Activated CD4-positive, alpha-beta T cell treated with anti-CD3 and anti-CD28 coated beads for 4 hours (primary cell): ENCODE results near the gene LRRC7.

Experiments used
- DNase-seq, 2 donors: peaks; one replicate each; pipeline ENCODE4 v3.0.0-alpha.2; 2020

LRRC7 gene

DNA sequence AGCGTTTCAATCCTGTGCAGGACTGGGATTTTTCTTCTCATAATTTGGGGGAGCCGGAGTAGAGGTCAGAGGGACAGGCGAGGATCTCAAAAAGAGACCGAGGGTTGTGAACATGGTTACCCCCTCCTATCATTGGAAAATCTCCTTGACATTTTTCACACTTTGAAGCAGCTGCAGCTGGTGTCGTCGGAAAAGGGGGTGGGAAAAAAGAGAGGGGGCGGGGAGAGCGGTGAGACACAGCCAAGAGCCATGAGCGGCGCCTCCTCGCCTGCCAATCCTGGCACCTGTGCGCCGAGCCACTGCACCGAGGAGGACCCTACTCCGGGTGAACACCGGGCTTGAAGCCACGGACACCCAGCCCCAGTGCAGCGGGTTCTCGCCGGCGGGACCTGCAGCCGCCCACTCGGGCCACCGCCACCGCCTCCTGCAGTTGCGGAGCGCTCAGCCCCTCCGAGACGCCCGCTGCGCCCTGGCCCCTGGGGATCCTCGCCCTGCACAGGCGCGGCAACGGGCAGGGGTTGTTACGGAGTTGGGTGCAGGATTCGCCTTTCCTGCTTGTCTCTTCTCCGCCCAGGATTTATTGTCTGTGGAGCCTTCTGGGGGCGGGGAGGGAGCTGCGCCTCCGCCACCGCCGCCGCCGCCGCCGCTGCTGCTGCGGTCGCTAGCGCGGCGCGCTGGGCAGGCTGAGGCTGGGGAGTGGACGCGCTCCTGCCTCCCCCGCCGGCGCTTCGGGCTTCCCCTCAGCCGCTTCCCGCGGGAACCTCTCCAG is at the start of gene LRRC7:
LRRC7 (plus strand) TSS at position 271 of the 769 bp plus-strand sequence. CDS start 718 bp downstream, outside the sequence.
- DNase-seq: peak in 1 of 2 donors; percentile 10

DNA sequence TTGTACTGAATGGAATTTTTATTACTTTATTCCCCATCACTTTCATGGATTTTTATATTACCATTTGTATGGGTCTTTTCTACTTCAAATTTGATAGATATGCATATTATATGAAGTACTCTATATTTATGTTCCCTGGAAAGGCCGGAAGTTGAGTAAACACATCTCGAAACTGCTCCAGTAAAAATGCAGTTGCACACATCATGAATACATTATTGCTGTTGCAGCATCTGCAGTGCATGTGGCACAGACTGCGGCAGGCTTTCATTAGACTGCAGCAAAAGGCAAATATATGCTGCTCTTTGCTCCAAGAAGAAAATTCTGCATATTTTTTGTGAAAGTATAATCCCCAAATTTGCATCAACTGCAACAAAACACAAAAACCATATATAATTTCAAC is 48.7 kb upstream of the LRRC7 start:
- DNase-seq: no peak

DNA sequence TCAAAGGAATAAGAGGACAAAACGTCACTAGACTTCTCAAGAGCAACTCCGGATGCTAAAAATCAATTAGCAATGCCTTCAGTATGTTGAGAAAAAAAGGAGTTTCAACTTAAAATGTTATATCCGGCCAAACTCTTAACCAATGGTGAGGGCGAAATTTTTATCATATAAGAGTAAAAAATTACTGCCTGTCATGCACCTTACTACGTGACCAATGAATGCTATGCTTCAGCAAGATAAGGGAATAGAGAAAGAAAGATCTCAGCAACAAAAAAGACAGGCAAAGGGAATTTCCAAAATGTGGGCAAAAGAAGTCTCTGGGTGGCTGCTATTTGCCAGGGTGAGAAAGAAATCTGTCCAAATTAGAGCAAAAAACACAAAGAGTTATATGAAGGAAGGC is 47.4 kb upstream of the LRRC7 start:
- no peak for DNase-seq

DNA sequence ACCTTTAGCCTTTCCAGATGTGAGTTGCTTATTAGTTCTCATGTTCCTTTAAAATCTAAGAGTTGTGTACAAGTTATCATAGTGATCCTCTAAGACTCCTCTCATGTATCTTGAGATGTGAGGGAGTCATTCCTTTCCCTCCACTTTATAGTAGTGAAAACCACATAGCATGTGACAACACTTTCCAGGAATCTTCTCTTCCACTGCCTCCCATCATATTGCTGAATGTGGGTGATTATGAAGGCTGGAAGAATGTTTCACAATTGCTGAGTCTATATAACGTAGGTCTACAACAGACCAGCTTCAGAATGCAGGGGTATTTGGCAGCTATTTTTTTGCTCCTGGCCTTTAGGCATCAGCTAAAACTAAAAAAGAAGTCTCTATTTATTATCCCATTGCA is 44.7 kb upstream of the LRRC7 start:
- DNase-seq: no peak

DNA sequence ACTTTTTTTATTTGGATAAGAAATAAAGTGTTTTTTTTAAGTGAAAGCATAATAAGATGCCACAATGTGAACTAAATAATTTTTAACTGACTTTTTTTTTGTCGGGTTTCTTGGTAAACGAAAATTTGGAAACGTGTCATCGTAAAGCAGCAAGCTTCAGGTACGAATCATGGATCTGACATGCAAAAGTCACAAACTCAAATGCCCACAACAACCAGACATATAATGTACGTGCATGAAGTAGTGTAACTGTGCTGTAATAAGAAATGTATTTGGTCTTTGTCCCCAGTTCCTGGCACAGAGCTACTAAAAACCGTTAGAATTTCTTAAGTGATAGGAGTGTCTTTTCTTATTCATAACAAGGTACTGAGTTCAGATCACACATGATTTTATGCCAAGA is 44.3 kb upstream of the LRRC7 start:
- no peak for DNase-seq

DNA sequence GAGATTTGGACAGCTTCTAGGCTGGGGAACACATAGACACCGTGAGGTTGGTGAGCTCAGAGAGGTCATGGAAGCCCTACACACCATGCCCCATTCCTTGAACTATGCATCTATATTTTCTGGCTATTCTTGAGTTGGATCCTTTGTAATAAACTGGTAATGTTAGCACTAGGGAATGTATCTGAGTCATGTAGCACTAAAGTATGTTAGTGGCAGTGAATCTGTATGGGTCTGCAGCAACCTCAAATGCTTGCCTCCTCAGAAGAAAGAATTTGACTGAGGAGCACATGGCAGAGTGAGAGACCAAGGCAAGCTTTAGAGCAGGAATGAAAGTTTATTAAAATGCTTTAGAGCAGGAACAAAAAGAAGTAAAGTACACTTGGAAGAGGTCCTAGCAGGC is 43.7 kb upstream of the LRRC7 start:
- DNase-seq: no peak

DNA sequence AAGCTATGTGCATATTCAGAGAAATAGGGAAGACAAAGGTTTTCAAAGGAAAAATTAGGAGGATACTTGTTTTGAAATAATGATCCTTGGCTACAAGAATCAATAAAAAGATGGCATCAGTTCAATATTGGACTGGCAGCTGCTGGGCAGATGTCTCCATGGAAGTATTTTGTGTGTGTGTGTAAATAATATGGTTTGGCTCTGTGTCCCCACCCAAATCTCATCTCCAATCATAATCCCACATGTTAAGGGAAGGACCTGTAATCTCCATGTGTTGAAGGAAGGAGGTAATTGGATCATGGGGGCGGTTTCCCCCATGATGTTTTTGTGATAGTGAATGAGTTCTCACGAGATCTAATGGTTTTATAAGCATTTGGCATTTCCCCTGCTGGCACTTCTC is 40.4 kb upstream of the LRRC7 start:
- no peak for DNase-seq

DNA sequence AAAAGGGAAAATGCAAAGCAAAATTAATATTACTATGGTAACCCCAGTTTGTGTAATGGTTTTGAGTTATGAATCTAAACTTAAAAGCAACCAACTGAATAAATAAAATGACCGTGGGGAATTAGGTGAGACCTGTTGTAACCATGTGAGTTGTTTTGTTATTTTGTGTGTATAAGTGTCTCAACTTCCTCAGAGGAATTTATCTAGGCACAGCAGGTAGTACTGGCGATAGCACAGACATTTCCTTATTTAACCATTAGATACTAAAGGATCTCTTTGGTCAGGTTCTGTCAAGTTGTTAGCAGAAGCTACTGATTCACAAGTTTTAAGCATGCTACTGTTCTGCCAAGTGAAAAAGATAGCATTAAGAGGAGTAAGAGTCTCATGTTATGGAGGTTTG is 39.3 kb upstream of the LRRC7 start:
- no peak for DNase-seq

DNA sequence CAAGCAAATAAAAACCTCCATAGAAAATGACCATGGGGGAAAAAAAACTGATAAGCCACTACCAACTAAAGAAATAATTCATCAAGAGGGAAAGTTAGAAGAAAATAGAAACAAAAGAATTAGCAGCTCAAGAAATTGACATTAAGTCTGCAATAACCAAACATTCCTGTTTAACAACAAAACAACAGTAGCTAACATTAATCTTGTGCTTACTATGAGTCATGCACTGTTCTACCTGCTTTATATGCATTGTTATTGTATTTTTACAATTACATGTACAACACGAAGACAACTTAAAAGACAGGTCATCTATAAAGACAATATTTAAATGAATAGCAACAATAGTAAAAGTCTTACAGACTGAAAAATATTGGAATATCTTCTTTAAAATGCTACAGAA is 34.4 kb upstream of the LRRC7 start:
- no peak for DNase-seq

DNA sequence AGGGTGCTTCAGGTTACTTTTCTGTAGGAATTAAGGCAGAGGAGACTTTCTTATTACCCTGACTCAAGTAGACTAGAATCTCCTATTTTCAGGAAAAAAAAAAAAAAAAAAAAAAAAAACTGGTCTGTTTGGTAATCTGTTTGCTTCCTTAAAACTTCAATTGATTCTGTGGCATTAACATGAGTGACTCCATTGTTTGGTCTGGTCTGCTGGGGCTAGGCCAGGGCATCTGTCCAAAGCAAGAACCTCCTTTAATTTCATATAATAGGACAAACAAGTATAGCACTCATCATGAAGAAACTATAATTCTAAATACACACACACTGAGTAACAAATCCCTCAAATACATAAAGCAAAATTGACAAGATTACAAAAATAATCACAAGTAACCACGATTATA is 32.9 kb upstream of the LRRC7 start:
- DNase-seq: no peak

DNA sequence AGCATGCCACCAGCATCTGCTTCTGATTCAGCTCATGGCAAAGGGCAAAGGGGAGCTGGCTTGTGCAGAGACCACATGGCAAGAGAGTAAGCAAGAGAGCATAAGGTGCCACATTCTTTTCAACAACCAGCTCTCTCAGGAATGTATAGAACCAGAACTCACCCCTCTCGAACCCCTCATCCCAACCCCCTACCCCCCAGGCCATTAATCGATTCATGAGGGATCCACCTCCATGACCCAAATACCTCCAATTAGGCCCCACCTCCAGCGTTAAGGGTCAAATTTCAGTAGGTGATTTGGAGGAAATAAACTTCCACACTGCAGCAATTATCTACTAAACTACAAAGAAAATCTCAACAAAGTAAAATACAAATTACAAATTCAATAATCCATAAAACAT is 32.2 kb upstream of the LRRC7 start:
- DNase-seq: no peak

DNA sequence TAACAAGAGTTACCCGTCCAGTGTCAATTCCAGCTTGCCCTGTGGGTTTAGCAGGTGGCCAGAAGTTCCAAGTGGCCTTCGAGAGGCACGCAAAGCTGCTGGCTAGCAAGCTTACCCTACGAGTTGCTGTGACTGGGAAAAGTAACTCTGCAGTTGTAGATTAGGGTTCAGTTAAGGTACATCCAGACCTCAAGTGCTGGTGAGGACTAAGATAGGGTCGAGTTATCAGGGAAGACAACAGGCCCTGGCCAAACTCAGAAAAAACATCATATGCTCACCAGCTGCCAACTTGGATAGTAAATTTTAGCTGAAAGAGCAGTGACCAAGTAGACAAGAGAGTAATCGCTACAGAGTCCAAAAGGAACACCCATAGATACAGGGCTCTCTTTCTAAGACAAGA is 27.7 kb upstream of the LRRC7 start:
- DNase-seq: no peak

DNA sequence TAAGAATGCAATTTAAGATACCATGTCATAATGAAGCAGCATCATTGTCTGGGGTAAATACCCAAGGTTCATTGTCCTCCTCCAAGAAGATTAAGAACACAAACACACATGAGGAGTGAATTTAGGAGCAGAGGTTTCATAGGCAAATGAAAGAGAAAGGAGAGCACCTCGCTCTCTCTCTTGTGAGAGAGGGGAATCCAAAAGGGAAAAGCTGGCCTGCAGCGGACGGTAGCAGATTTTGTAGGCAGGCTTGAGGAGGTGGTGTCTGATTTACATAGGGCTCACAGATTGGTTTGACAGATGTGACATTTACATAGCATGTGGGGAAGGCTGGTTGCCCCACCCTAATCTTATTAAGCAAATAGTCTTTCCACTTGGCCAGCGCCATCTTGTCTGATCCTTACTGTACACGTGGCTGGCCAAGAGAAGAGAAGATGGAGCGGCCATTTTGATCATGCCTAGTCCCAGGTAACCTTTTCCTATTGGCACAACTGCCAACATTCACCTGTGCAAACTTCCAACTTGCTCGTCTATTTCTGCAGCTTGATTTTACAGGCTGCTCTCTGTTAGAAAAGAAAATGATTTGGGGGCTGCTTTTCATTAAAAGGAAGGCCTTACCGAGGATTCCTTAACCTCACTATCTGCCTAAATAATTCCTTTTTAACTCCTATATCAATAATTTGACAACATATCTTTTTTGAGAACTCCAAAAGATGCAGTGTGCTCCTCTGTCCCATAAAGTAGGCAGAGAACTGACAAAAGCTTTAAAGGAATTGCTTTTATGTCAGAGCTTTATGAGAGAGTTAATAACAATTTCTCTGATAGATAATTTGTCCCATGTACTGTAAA is 16.0 kb upstream of the LRRC7 start:
- no peak for DNase-seq

DNA sequence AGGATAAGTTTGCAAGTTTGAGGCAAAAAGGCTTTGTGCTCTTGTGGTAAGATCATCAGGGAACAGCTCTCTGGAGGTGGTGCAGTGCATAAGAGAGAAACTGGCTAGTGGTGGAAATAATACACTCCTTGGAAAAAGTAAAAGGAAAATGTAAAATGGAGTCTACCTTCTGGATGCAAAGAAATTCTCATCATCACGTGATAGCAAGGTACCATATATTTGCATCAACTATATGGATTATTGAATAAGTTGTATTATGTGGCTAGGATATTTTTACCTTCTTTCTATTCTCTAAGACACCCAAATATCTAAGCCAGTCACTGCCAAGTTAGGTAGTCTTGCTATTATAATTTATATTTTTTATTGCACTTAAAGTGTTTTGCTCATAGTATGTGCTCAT is 14.0 kb upstream of the LRRC7 start:
- no peak for DNase-seq

DNA sequence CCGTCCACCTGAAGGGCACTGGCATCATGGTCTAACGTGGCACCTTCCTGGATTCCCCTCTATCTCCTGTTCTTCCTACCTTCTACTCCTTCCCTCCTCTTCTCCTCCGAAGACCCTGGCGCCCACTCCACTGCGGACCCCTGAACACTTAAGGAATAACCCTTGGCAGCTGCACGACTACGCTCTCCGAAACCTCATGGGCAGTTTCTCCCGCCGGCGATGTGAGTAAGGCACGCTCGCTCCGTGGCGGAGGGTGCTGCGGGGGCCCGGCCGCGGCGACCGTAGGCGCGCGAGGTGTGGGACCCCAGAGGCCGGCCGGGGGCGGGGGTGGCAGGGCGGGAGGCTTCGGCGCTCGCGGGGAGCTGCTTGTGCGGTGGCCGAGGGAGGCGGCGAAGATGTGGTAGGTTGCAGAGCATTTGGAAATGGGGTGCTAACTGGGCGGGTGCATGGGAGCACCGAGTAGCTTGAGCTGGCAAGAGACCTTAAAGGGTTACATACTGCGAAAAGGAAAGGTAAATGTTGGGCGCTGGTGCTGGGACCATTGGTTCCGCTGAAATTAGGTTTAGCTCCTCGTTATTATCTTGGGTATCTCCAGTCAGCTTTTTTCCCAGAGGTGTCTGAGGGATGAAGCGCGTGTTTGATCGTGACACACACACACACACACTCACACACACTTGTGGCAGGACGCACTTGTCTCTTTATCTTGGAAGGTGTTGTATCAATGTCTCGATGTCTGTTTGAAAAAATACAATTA is 876 bp downstream of the LRRC7 start:
- DNase-seq: no peak

DNA sequence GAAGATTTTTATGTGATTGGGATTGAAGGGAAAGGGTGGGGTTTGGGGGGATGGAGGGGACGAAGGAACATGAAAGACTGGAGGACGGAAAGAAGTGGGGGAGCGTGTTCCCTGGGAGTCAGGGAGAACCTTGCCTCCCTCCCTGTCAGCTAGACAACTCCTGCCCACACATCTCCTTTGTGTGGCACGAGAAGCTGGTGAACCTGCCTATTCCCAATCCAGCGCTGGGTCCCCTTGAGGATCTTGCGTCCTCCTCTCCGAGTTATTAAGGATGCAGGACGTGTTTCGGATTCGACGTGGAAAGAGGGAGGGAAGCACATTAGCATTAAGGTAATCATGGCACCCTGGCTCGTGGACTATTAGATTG is 1.4 kb downstream of the LRRC7 start:
- no peak for DNase-seq

DNA sequence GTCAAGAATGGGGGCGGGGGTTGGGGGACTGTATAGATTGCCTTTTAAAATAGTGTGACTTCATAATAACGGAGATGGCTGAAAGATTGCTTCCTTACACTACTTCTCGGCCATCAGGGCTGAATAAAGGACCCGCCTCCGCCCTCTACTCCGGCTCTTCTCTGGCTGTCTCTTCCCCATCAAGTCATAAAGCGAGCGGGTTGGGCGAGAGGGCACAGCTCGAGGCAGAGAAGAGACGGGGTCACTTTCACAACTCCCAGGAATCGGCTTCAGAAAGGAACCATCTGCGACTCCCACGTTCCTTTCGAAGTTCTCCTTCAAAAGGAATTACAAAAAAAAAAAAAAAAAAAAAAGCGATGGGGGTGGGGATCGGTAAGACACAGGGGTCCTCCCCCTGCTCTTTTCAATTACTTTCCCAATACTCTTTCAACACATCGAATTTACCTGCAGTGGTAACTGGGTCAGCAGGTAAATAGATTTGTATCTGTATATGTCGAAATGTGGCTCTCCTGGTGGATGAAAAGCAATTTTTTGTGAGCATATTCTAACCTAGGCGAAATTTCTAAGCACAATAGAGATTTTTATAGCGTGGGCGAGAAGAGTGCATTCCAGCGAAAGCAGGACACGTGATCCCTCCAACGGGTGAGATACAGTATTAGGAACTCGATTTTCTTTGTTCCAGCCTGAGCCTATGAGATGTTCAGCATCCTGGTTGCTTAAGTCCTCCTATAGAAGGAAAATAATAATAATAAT is 2.0 kb downstream of the LRRC7 start:
- DNase-seq: no peak

DNA sequence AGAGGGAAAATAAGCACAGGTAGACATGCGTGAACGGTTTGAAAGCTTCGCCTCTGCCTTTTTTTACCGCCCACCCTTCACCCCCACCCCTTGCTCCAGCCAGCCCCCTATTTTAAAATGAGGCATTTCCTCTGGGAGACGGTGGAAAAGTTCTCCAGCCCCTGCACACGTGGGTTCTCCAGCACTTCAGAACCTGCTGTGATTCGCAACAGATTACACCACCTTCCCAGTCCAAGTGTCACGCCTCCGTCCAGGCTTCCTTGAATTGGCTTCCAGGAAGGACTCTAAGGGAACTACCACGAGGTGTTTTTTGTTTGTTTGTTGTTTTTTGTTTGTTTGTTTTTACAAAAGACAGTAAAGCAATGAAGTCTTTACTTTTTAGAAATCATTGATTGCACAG is 2.6 kb downstream of the LRRC7 start:
- DNase-seq: no peak

DNA sequence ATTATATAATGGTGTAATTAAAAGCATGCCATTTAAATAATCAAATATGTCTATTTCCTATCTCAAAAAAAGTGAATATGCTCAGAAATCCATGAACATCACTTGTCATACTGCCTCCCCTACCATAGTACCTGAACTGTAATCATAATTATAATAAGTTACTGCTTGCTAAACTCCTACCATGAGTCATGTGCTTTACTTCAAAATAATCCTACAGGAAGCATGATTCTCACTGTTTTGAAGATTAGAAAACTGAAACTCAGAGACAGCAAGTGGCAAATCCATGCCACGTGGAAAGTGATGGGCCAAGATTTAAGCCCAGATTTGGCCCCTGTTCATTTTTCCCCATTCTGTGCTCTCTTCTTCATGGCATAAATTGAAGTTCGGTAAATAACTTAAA is 5.2 kb downstream of the LRRC7 start:
- no peak for DNase-seq

DNA sequence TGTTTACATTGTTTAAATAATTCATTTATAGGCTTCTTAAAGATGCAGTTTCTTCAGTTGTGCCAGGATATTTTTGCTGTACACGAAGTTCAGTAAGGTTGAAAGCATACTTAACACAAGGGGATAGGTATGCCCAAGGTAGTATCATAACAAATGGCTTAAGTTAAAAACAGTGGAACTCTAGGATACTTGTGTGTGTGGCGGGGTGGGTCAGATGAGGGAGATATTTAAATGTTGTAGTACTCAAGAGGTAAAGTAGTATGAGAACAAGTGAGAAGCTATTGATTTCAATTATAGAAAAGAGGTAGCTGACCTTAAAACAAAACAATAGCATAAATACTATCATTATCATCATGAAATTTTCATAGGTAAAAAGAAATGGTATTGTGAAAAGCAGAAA is 6.2 kb downstream of the LRRC7 start:
- no peak for DNase-seq

DNA sequence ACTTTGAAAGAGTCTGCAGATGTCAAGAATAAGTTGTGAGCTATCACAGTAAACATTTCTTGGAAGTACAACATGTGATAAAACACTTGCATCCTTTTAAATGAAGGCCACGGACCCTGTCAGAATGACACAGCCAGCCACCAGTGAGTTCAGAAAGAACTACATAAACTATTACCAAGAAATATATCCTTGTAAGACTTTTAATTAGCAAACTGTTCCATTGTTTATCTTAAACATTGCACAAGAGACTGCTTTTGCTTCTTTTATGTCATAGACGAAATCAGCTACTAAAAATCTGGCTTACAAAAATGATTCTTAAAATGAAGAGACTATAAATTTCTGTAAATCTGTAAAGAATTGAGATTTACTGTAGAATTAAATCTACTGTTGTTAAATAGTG is 17.9 kb downstream of the LRRC7 start:
- no peak for DNase-seq

DNA sequence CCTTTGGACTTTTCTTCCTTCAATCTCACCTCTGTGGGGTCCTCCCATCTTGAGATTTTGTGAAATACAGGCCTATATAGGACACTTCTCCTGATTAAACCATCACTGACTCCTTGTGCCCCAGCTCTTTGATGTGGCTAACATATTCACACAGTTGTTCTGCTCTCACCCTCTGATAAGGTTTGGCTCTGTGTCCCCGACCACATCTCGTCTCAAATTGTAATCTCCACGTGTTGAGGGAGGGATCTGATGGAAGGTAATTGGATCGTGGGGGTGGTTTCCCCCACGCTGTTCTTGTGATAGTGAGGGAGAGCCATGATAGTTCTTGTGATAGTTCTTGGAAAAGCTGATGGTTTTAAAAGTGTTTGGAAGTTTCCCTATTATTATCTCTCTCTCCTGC is 19.7 kb downstream of the LRRC7 start:
- DNase-seq: no peak

DNA sequence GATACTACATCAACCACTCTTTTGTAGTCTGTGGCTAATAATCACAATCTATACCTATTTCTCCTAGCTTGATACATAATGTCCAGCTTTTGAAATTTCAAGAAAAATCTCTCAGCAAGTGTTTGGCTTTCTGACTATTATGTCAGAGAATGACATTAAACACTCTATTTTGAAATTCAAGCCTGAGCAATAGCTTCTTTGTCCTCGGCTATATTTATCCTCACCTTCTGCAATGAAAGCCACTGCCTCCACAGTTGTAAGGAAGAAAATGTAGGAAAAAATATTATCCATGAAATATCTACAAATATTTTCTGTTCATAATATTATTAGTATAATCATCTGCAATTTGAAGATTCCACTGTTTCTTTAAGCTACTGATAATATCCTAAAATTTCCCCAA is 22.1 kb downstream of the LRRC7 start:
- no peak for DNase-seq
